ENCODE data around the gene ZNF521.

ZNF521 gene

GRCh38 chr18:25299426-25300300 is 52.3 kb downstream of the ZNF521 start:
- TF ChIP-seq REST (IDR thresholded peaks at IDR 0.05; ENCODE audit: low read depth), result no peak
- TF ChIP-seq CREB1 (IDR thresholded peaks at IDR 0.05; ENCODE audit: low read depth), result no peak
- no peak for TF ChIP-seq CEBPB (IDR thresholded peaks at IDR 0.05)
- no peak for TF ChIP-seq FOXM1 (IDR thresholded peaks at IDR 0.05; ENCODE audit: borderline replicate concordance, low read depth)
- no peak for TF ChIP-seq EGR1 (IDR thresholded peaks at IDR 0.05)
- no peak for TF ChIP-seq RAD21 (IDR thresholded peaks at IDR 0.05; ENCODE audit: low read depth)
- no peak for TF ChIP-seq NFIC (IDR thresholded peaks at IDR 0.05)
- TF ChIP-seq ZBTB7A (IDR thresholded peaks at IDR 0.05; ENCODE audit: low read depth), result no peak
- no peak for TF ChIP-seq TCF12 (IDR thresholded peaks at IDR 0.05; ENCODE audit: low read depth)
- TF ChIP-seq TEAD4 (IDR thresholded peaks at IDR 0.05), result no peak
- TF ChIP-seq YY1 (IDR thresholded peaks at IDR 0.05; ENCODE audit: low read depth), result no peak
- no peak for TF ChIP-seq TAF1 (IDR thresholded peaks at IDR 0.05; ENCODE audit: low read depth)
- TF ChIP-seq, protein P1, sequence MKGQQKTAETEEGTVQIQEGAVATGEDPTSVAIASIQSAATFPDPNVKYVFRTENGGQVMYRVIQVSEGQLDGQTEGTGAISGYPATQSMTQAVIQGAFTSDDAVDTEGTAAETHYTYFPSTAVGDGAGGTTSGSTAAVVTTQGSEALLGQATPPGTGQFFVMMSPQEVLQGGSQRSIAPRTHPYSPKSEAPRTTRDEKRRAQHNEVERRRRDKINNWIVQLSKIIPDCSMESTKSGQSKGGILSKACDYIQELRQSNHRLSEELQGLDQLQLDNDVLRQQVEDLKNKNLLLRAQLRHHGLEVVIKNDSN (IDR thresholded peaks at IDR 0.05), result no peak
- TF ChIP-seq EP300 (IDR thresholded peaks at IDR 0.05; ENCODE audit: borderline replicate concordance), result no peak
- TF ChIP-seq MAX (IDR thresholded peaks at IDR 0.05), result no peak

GRCh38 chr18:25298853-25299274 is 53.1 kb downstream of the ZNF521 start:
- no peak for TF ChIP-seq EP300 (IDR thresholded peaks at IDR 0.05; ENCODE audit: borderline replicate concordance)
- TF ChIP-seq NFIC (IDR thresholded peaks at IDR 0.05), result peak; percentile 21; the same call in 1 of the 2 replicates

GRCh38 chr18:25295624-25296138 is 56.3 kb downstream of the ZNF521 start:
- TF ChIP-seq, protein P1 (IDR thresholded peaks at IDR 0.05), result no peak
- TF ChIP-seq CREB1 (IDR thresholded peaks at IDR 0.05; ENCODE audit: low read depth) (no peak), REST (IDR thresholded peaks at IDR 0.05; ENCODE audit: low read depth) (no peak), YY1 (IDR thresholded peaks at IDR 0.05; ENCODE audit: low read depth) (no peak), RAD21 (IDR thresholded peaks at IDR 0.05; ENCODE audit: low read depth) (no peak), EGR1 (IDR thresholded peaks at IDR 0.05) (no peak), NFIC (IDR thresholded peaks at IDR 0.05) (no peak), CEBPB (IDR thresholded peaks at IDR 0.05) (no peak), TEAD4 (IDR thresholded peaks at IDR 0.05) (no peak), MAX (IDR thresholded peaks at IDR 0.05) (no peak)

GRCh38 chr18:25291150-25291549 is 60.8 kb downstream of the ZNF521 start:
- TF ChIP-seq RAD21 (IDR thresholded peaks at IDR 0.05; ENCODE audit: low read depth), result no peak
- TF ChIP-seq TAF1 (IDR thresholded peaks at IDR 0.05; ENCODE audit: low read depth), result no peak

GRCh38 chr18:25289001-25289631 is 62.9 kb downstream of the ZNF521 start:
- TF ChIP-seq, protein P1 (IDR thresholded peaks at IDR 0.05), result no peak
- no peak for TF ChIP-seq YY1 (IDR thresholded peaks at IDR 0.05; ENCODE audit: low read depth)
- TF ChIP-seq CEBPB (IDR thresholded peaks at IDR 0.05), result no peak
- TF ChIP-seq MAX (IDR thresholded peaks at IDR 0.05), result no peak
- TF ChIP-seq TEAD4 (IDR thresholded peaks at IDR 0.05), result no peak
- TF ChIP-seq FOXM1 (IDR thresholded peaks at IDR 0.05; ENCODE audit: borderline replicate concordance, low read depth), result no peak
- TF ChIP-seq TCF12 (IDR thresholded peaks at IDR 0.05; ENCODE audit: low read depth), result no peak
- no peak for TF ChIP-seq ZBTB7A (IDR thresholded peaks at IDR 0.05; ENCODE audit: low read depth)
- TF ChIP-seq NFIC (IDR thresholded peaks at IDR 0.05), result no peak
